Stomach (tissue), 9 donors: ENCODE measurements around the gene RIMS4. TPM values are rescaled to one million over a fixed set of nuclear protein-coding genes. Genes with fewer than 3 reads are reported as not detected.
"Not testable (repeated sequence)": the region's sequence is repeated elsewhere in the genome, so short reads cannot be mapped to it uniquely, and the experiment has no call there.

Source experiments
- DNase-seq, 2 donors: peaks; one replicate each; pipeline versions ENCODE4 v3.0.0 to v3.0.0-alpha.2; 2013 to 2019
- H3K27ac ChIP-seq, 5 donors: fragments of 200-600 bp in 4 of 5; sonication (generic) in 4 of 5; one replicate each; pipeline ENCODE4 v1.5.1; 2013 to 2019; ENCODE audit warnings: mild to moderate bottlenecking in 1 of 5, moderate library complexity in 1 of 5
- H3K27me3 ChIP-seq, 3 donors: fragments of 200-600 bp; sonication (generic); one replicate each; pipeline ENCODE4 v1.5.1; 2017 to 2019; ENCODE audit warnings: mixed run types in 1 of 3
- H3K36me3 ChIP-seq, 4 donors: fragments of 200-600 bp; sonication (generic); 1 replicate in 3 of 4; 2 replicates in 1 of 4; pipeline ENCODE4 v1.5.1; 2016 to 2019
- H3K4me1 ChIP-seq, 4 donors: fragments of 200-600 bp; sonication (generic); one replicate each; pipeline ENCODE4 v1.5.1; 2016 to 2019
- H3K4me3 ChIP-seq, 4 donors: fragments of 200-600 bp; sonication (generic) in 3 of 4; one replicate each; pipeline ENCODE4 v1.5.1; 2016 to 2019; ENCODE audit warnings: mild to moderate bottlenecking in 1 of 4
- H3K9me3 ChIP-seq, 4 donors: fragments of 200-600 bp; sonication (generic); one replicate each; pipeline ENCODE4 v1.5.1; 2016 to 2019
- EP300 ChIP-seq: sonication (generic); formaldehyde crosslinking; IDR thresholded peaks from one replicate; pipeline ENCODE4 v1.6.1; 2017; ENCODE audit warnings: antibody characterized with exemption
- POLR2A ChIP-seq, 4 donors: fragments of 450-650 bp; IDR thresholded peaks; one replicate each; pipeline ENCODE4 v1.6.1; 2016; ENCODE audit warnings: antibody characterized with exemption in 4 of 4, control low read depth in 2 of 4, mild to moderate bottlenecking in 1 of 4, moderate library complexity in 1 of 4
- POLR2AphosphoS5 ChIP-seq, 3 donors: sonication (generic); formaldehyde crosslinking; IDR thresholded peaks; one replicate each; pipeline ENCODE4 v1.6.1; 2016; ENCODE audit warnings: antibody characterized with exemption in 3 of 3
- WGBS, 5 donors: extraction: QIAGEN DNeasy Blood & Tissue Kit in 3 of 5; methylation state at CpG; one replicate each; pipeline versions ENCODE4 v1.1.5 to v1.1.7; 2013 to 2018; 5-methylcytosine and 5-hydroxymethylcytosine counted together
- intact Hi-C: fragments of 100-400 bp; cut with DNase I; formaldehyde crosslinking; loops from one replicate; pipeline ENCODE4 v1.15.1; 2023; ENCODE audit warnings: low total_unique reads
- polyA plus RNA-seq, 3 donors: library from polyadenylated mRNA; stranded (reverse); fragments of 200-250 nt; gene quantifications; one replicate each; pipeline ENCODE4 v1.2.3, GENCODE V29; 2013
- total RNA-seq, 5 donors: library from RNA; depleted of rRNA; stranded (reverse); fragments of >200 nt; gene quantifications; one replicate each; pipeline versions ENCODE4 v1.1.0 to v1.2.3, GENCODE V29; 2014 to 2016
- TF ChIP-seq, protein P1 (sequence below), 7 experiments: fragments of 450-650 bp in 4 of 7; fragments of 200-600 bp in 3 of 7; sonication (generic) in 3 of 7; IDR thresholded peaks; one replicate each; pipeline ENCODE4 v1.5.1; 2016 to 2019; ENCODE audit warnings: antibody characterized with exemption in 7 of 7, control low read depth in 2 of 7, mild to moderate bottlenecking in 1 of 7
- donor health status: healthy with polysubstance abuse.
- donor health status: Bipolar disorder and iron deficiency.
- donor health status: healthy.

The RIMS4 gene
- total and polyA plus RNA-seq, 8 donors = 0.55 to 2.2 (median 1.5) TPM; not detected in 2

DNA sequence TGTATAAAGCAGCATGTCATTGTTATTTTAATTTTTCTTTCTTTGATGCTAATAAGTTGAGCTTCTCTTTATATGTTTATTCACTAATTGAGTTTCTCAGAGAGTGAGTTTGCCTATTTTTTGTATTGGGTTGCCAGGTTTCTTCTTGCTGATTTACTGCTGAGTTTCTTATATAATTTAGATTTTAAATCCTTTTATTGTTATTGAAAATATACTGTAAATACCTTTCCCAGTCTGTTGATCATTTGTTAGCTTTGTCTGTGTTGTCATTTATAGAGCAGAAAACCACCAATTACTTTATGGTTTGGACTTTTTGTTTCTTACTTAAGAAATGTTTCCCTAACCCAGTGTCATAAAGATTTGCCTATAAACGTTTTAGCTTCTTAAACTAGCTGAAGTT is 17.1 kb upstream of the RIMS4 start:
- Histone ChIP-seq H3K4me3 (no peak overlapping the region), H3K27ac (no peak overlapping the region), H3K4me1 (no peaks in the 10 kb centered on the region), H3K9me3 (peaks cover 0 to 2% (median 0%) of the 10 kb centered on the region in 4 donors), H3K27me3 (peaks cover 0 to 21% (median 0%) of the 10 kb centered on the region in 3 donors), H3K36me3 (no peaks in the 10 kb centered on the region)
- DNase-seq = no peak
- 8 to 25% (median 14%) methylated on average over 1 of the region's 1 CpG for WGBS, 5 donors
- TF ChIP-seq POLR2AphosphoS5 (IDR thresholded peaks at IDR 0.05) (no peak), EP300 (no peak), POLR2A (IDR thresholded peaks at IDR 0.05) (no peak)
- TF ChIP-seq, protein P1, sequence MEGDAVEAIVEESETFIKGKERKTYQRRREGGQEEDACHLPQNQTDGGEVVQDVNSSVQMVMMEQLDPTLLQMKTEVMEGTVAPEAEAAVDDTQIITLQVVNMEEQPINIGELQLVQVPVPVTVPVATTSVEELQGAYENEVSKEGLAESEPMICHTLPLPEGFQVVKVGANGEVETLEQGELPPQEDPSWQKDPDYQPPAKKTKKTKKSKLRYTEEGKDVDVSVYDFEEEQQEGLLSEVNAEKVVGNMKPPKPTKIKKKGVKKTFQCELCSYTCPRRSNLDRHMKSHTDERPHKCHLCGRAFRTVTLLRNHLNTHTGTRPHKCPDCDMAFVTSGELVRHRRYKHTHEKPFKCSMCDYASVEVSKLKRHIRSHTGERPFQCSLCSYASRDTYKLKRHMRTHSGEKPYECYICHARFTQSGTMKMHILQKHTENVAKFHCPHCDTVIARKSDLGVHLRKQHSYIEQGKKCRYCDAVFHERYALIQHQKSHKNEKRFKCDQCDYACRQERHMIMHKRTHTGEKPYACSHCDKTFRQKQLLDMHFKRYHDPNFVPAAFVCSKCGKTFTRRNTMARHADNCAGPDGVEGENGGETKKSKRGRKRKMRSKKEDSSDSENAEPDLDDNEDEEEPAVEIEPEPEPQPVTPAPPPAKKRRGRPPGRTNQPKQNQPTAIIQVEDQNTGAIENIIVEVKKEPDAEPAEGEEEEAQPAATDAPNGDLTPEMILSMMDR (IDR thresholded peaks at IDR 0.05) = no peak
- intact Hi-C loops = no loop called here

- intact Hi-C loops, DNase-seq, H3K27me3 ChIP-seq, H3K4me1 ChIP-seq, H3K4me3 ChIP-seq, H3K9me3 ChIP-seq, H3K27ac ChIP-seq, H3K36me3 ChIP-seq: not testable (repeated sequence)
- 84 to 94% (median 87%) methylated on average over 6 of the region's 6 CpGs for WGBS, 5 donors
Observed at GRCh38 chr20:44821576-44821975, 11.2 kb upstream of the RIMS4 start.

DNA sequence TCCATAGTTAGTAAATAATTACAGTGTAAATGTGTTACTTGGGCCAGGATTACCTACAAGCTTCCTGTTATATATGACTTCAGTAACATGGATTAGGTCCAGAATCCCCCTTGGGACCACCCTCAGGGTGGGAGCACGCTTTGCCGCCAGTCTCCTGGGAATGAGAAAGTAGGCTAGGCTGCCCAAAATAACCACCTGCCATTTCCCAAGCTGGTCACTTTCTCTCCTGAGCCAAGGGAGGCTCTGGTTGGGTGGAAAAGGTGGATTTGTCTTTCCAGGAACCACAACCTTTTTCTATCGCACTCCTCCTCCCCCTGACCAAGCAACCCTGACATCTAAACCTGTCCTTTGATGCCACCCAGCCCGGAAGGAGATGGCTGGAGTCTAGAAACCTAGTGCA is 9.6 kb upstream of the RIMS4 start:
- 70 to 78% (median 75%) methylated on average over 4 of the region's 4 CpGs for WGBS, 5 donors
- no peak for DNase-seq
- intact Hi-C loops = no loop called here
- Histone ChIP-seq H3K4me1 (no peaks in the 10 kb centered on the region), H3K36me3 (no peaks in the 10 kb centered on the region), H3K4me3 (no peak overlapping the region), H3K27ac (no peak overlapping the region), H3K9me3 (no peaks in the 10 kb centered on the region), H3K27me3 (no peaks in the 10 kb centered on the region)
- no peak for TF ChIP-seq POLR2A (IDR thresholded peaks at IDR 0.05)
- TF ChIP-seq, protein P1 (IDR thresholded peaks at IDR 0.05) = no peak
- no peak for TF ChIP-seq POLR2AphosphoS5 (IDR thresholded peaks at IDR 0.05)

DNA sequence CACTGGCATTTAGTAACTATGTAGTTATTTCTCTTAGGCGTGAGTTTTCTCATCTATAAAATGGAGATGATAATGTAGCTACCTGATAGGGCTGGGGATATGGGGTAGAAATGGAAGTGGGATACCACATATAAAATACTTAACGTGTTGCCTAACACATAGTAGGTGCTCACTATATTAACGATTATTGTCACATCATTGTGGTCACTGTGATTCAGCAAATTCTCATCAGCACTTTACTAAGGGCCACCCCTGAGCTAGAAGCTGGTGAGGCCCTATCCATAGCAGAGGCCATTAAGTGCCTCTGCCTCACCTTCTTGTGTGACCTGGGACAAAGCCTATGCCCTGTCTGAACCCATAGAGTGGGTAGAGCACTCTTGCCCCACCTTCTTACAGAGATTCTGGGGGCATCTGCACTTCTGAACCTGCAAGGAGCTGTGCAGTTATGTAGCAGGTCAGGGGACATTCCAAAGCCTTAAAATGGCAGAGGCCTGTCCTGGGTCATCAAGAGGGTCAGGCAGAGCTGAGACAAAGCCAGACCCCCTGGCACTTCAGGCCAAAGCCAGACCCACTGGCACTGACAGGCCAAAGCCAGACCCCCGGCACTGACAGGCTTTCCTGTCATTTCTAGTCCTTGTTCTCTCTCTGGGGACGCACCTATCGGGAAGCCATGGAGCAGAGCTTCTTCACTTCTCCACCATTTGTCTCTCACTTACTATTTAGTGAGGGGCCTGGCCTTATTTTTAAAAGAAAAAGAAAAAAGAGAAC is 7.0 kb upstream of the RIMS4 start:
- Histone ChIP-seq H3K9me3 (peaks cover 0 to 4% (median 2%) of the 10 kb centered on the region in 4 donors), H3K4me3 (no peak overlapping the region), H3K27me3 (peaks cover 0 to 5% (median 0%) of the 10 kb centered on the region in 3 donors), H3K36me3 (no peaks in the 10 kb centered on the region), H3K4me1 (no peaks in the 10 kb centered on the region), H3K27ac (no peak overlapping the region)
- intact Hi-C loops = no loop called here
- TF ChIP-seq POLR2AphosphoS5 (IDR thresholded peaks at IDR 0.05) (no peak), POLR2A (IDR thresholded peaks at IDR 0.05) (no peak), EP300 (no peak)
- TF ChIP-seq, protein P1 (IDR thresholded peaks at IDR 0.05) = no peak
- WGBS, 5 donors = 80 to 88% (median 87%) methylated on average over 6 of the region's 6 CpGs
- DNase-seq = no peak

DNA sequence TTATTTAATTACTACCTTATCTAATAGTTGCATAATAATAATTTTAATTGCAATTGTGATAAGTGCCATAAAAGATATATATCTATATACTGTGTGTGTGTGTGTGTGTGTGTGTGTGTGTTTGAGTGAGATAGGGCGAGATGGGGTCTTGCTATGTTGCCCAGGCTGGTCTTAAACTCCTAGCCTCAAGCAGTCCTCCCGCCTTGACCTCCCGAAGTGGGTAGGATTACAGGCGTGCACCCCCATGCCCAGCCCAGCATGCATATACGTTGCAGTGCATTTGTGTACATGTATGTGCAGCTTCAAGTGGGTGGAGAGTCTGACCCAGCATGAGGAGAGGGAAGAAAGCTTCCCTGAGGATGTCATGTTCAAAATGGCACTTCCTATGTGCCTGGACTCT is 4.6 kb upstream of the RIMS4 start:
- WGBS, 5 donors = 73 to 91% (median 88%) methylated on average over 4 to 5 of the region's 5 CpGs
- Histone ChIP-seq H3K9me3 (peaks cover 0 to 16% (median 14%) of the 10 kb centered on the region in 4 donors), H3K27ac (no peak overlapping the region), H3K36me3 (no peaks in the 10 kb centered on the region), H3K4me1 (peaks cover 0 to 8% (median 4%) of the 10 kb centered on the region in 4 donors), H3K27me3 (peaks cover under 1 to 27% (median 18%) of the 10 kb centered on the region in 3 donors), H3K4me3 (no peak overlapping the region)
- intact Hi-C loops = no loop called here
- no peak for DNase-seq
- no peak for TF ChIP-seq EP300
- TF ChIP-seq POLR2AphosphoS5 (IDR thresholded peaks at IDR 0.05) = no peak
- TF ChIP-seq, protein P1 (IDR thresholded peaks at IDR 0.05) = no peak
- TF ChIP-seq POLR2A (IDR thresholded peaks at IDR 0.05) = no peak
